GM20000 (cell line): Measurements from ENCODE around the gene ID3.

Experiments
- DNase-seq: peaks from one replicate; pipeline ENCODE4 v3.0.0; 2012; ENCODE audit warnings: low spot score
- CTCF ChIP-seq: IDR thresholded peaks from 2 replicates; pipeline ENCODE4 v1.5.1; 2012; ENCODE audit warnings: mild to moderate bottlenecking, control low read depth; ENCODE audit errors: extremely low read depth, missing control alignments

Gene ID3

GRCh38 chr1:23558140-23558871 lies 995 bp downstream of the ID3 start:
- DNase-seq, result peak; percentile 59
- no peak for TF ChIP-seq CTCF

GRCh38 chr1:23557471-23558124 lies 1.7 kb downstream of the ID3 start:
- DNase-seq, result no peak
- no peak for TF ChIP-seq CTCF

DNA sequence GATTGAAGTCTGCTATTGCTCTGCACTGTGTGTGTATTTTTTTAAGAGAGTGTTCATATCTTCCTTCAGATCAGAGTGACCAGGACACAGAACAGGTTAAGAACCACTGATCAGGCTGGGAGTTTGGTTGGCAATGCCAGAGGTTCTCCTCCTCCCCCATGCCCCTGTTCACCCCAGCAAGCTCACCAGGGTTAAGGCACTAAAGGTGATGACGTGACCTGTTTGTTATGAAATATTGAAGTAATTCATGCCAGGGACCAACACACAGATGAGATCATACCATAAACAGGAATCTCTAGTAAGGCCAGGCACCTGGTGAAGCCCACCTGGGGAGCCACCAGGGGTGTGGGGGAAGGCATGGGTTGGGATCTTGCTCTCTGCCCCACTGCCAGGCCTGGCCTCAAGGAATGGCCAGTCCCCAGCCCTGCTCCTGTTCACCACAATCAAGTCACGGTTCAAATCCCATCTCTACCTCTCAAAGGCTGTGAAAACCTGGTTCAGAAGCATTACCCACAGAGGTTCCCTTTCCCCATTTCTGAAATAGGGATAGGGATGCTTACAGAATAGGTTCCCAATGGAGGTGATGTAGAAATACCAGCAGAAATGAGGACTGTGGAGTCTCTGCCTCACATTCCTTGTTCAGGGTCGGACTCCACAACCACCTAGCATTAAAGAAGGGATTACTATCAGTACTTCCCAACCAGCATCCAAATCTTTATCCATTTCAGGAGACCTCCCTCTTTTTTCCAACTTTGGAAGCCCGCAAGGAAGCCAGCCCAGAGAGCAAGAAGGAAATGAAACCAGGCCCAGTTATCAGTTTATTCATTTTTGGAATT lies 2.4 kb downstream of the ID3 start:
- no peak for TF ChIP-seq CTCF
- no peak for DNase-seq

GRCh38 chr1:23555986-23556634 lies 3.2 kb downstream of the ID3 start:
- DNase-seq, result no peak
- no peak for TF ChIP-seq CTCF

DNA sequence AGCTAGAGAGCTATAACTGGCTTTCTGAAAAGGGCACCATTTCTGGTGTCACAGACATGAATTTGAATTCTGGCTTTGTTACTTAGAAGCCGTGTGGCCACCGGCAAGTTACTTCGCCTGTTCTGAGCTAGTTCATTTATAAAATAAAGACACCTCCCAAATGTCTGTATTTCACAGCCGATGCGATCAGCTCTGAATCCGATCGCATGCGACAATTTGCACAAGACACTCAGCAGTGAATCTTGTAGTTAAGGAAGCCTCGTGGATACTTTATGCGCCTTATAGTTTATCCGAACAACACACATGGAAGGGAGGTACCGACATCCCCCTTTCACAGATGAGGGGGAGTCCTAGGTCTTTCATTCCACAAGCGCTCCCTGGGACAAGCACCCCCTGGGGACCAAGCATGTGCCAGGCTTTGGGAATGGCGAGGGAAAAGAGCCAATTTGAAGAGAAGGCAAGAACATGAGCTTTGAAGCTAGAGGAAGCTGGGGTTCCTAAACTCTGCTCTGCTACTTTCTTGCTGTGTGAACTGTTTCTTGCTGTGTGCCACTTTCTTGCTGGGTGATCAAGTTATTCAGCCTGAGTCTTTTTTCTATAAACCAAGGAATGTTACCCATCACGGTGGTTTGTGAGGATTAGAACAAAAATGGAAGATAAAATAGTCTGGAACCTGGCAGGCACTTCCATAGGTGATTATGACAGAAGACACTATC lies 3.9 kb downstream of the ID3 start:
- no peak for DNase-seq

More for the DNA sequence above, 3.9 kb downstream of the ID3 start:
- TF ChIP-seq CTCF, result no peak
